Upper lobe of left lung (tissue), 4 donors: Measurements from ENCODE around the gene B9D2.

Experiments
- CTCF ChIP-seq, 6 experiments: fragments of 450-650 bp in 4 of 6; fragments of 200-600 bp in 2 of 6; sonication (generic) in 2 of 6; IDR thresholded peaks; one replicate each; pipeline ENCODE4 v1.5.1; 2016 to 2019; ENCODE audit warnings: antibody characterized with exemption in 6 of 6
- EP300 ChIP-seq, 4 donors: sonication (generic); formaldehyde crosslinking; IDR thresholded peaks; one replicate each; pipeline ENCODE4 v1.5.1; 2017; ENCODE audit warnings: antibody characterized with exemption in 4 of 4, control low read depth in 2 of 4
- POLR2A ChIP-seq, 4 donors: fragments of 450-650 bp; IDR thresholded peaks; one replicate each; pipeline ENCODE4 v1.5.1; 2016 to 2017; ENCODE audit warnings: antibody characterized with exemption in 4 of 4, mild to moderate bottlenecking in 2 of 4

GRCh38 chr19:41364524-41365391, 809 bp upstream of the B9D2 start:
- no peak for TF ChIP-seq POLR2A (IDR thresholded peaks at IDR 0.05)
- TF ChIP-seq CTCF (IDR thresholded peaks at IDR 0.05), result no peak
- TF ChIP-seq EP300 (IDR thresholded peaks at IDR 0.05), result no peak
